GM23248 (cell line): ENCODE measurements around the gene PANX2.

Experiments used
- EZH2 ChIP-seq: fragments of 200-600 bp; sonication (generic); IDR thresholded peaks from 2 replicates; pipeline ENCODE4 v1.6.1; 2018; ENCODE audit warnings: antibody characterized with exemption, mild to moderate bottlenecking; ENCODE audit not compliant: insufficient read depth, poor library complexity, severe bottlenecking
- EZH2phosphoT487 ChIP-seq: fragments of 200-600 bp; sonication (generic); IDR thresholded peaks from 2 replicates; pipeline ENCODE4 v1.6.1; 2018; ENCODE audit warnings: antibody characterized with exemption, moderate library complexity, mild to moderate bottlenecking, low read depth; ENCODE audit not compliant: insufficient read depth

- TF ChIP-seq EZH2 (no peak), EZH2phosphoT487 (no peak)
These were observed 40.6 kb downstream of the PANX2 start for GRCh38 chr22:50211147-50211546.
